Uterus (tissue), 2 donors: ENCODE measurements around the gene POU2F3.

Experiments used
- POLR2A ChIP-seq, 2 donors: fragments of 450-650 bp; IDR thresholded peaks; one replicate each; pipeline ENCODE4 v1.6.1; 2016; ENCODE audit warnings: antibody characterized with exemption in 2 of 2, mild to moderate bottlenecking in 1 of 2, moderate library complexity in 1 of 2
- TF ChIP-seq, protein P1 (sequence below), 4 experiments: fragments of 200-600 bp in 2 of 4; fragments of 450-650 bp in 2 of 4; sonication (generic) in 2 of 4; IDR thresholded peaks; one replicate each; pipeline ENCODE4 v1.5.1; 2016 to 2019; ENCODE audit warnings: antibody characterized with exemption in 4 of 4, mild to moderate bottlenecking in 2 of 4, moderate library complexity in 1 of 4

DNA sequence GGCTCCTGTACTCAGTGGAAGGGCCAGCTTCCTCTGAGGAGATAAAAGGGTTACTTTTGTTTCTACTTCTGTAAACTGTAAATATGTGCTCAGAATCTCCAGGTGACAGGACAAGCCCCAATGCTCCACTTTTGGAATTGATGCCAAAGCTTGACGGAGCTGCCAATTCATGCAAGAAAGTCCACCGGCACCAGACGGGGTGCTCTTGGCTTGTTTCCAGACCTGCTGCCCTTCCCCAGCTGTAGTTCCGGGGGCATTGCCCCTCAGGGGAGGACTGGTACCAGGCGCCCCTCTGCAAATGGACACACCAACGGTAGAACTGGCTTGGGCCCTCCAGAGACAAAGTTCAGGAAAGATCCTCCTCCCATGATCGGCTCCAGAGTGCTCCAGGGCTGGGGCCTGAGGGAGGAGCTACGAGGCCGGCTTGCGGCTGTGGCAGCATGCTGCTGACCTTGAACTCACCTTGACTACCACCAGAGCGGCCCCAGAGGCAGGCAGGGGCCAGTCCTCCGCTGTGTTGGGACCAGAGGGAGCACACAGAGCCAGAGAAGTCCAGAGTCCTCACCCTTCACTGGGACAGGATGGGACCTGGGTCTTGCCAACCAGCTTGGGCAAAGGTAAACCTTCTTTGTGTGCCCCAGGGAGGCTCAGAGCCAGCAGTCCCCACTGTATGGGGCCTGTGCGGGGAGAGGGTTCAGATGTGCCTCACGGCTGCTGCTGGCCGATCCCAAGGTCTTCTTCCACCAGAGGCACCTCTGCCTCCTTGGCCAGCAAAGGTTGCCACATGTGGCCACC lies 46.9 kb upstream of the POU2F3 start:
- TF ChIP-seq, protein P1, sequence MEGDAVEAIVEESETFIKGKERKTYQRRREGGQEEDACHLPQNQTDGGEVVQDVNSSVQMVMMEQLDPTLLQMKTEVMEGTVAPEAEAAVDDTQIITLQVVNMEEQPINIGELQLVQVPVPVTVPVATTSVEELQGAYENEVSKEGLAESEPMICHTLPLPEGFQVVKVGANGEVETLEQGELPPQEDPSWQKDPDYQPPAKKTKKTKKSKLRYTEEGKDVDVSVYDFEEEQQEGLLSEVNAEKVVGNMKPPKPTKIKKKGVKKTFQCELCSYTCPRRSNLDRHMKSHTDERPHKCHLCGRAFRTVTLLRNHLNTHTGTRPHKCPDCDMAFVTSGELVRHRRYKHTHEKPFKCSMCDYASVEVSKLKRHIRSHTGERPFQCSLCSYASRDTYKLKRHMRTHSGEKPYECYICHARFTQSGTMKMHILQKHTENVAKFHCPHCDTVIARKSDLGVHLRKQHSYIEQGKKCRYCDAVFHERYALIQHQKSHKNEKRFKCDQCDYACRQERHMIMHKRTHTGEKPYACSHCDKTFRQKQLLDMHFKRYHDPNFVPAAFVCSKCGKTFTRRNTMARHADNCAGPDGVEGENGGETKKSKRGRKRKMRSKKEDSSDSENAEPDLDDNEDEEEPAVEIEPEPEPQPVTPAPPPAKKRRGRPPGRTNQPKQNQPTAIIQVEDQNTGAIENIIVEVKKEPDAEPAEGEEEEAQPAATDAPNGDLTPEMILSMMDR (IDR thresholded peaks at IDR 0.05): no peak
- no peak for TF ChIP-seq POLR2A (IDR thresholded peaks at IDR 0.05)
